Stimulated activated CD4-positive, alpha-beta T cell treated with anti-CD3 and anti-CD28 coated beads, Interleukin-15, amount 100 ng/mL, for 48 hours (primary cell): ENCODE data around the gene BRD3.
A peak's percentile ranks its signal among the peaks of the same experiment; 100 is the strongest.

Source experiments
- DNase-seq, 2 donors: peaks; one replicate each; pipeline ENCODE4 v3.0.0-alpha.2; 2020; ENCODE audit warnings: low read depth in 2 of 2

Gene BRD3

DNA sequence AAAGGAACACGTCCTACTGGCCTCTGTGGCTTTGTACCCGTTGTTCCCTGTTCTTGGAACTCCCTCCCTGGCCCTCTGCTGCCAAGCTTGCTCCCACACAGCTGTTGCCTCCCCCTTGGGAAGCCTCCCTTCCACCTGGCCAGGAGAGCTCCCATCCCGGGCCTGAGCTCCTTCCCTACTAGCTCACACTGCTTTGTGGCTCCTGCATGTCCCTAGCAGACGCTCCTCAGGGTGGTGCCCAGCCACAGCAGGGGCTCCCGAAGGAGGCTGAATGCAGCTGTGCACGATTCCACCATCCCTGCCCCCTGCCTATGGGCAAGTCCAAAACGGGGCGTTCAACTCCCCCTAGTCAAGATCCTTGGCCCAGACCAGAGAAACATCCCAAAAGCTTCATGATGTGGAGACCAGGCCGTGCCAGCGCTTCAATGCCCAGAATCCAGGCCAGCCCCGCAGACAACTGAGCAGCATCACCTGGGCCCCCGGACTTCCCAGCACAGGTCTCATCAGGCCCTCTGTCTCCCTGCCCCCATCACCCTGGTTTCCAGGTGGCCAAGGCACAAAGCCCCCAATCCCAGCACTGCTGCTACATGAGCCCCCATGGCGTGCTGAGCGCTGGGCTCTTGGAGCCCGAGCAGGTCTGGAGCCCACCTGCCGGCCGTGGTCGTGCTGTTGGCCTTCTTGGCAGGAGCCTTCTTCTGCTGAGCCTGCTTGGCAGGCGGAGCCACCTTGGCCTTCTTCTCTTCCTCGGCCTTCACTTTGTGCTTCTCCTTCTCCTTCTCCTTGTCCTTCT is 28.2 kb downstream of the BRD3 start:
- DNase-seq: no peak

DNA sequence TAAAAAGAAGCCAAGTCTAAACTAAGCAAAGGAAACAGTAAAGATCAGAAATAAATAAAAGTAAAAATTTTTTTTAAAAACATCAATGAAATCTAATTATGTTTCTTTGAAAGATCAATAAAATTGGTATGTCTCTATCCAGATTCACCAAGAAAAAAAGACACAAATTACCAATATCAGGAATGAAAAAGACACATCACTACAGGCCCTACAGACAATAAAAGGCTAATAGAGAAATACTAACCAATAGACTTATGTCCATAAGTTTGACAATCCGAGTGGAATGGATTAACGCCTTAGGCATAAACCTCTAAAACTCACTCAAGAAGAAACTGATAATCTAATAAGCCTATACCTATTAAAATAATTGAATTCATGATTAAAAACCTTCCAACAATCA is 30.2 kb downstream of the BRD3 start:
- no peak for DNase-seq

- no peak for DNase-seq
Measured at GRCh38 chr9:134036130-134036529, 31.7 kb downstream of the BRD3 start.

DNA sequence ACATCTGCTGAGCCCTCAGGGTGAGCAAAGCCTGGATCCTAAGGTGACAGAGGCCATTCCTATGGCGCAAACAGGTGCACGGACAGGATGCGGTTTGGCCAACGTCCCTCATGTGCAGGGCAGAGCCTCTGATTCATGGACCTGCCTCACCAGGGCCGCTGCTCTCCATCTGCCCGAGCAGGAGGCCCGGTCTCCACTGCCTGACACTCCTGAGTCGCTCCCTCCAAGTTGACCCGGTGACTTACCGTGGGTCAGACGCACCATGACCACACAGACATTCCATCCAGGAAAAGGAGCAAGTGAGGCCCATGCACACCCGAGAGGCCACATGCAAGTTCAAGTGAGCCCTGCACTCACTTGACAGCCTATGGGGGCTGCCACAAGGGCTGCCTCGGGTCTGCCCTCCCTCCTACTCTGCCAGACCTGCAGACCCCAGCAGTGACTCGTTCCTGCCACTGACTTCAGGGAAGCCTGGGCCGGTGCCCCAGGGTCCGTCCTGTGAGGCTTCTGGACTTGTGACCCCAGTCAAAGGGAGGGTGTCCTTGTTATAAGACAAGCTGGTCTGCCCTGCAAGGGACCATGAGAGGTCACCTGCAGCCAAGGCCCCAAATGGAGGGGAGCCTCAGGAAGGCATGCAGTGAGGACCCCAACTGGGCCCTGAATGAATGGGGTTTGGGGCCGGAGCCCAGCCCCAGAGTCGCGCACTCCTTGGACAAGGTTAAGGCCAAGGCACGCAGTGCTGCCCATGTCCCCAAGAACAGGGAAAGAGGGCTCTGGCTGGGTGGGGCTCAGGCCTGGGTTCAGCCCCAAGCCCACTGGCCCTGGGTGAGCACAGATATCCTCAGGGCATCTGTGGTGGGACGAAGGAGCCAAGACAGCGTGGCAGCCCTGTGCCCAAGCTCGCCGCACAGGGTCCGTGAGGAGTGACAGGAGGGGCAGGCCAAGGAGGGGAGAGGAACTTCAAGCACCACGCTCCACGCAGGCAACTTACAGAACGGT is 32.5 kb downstream of the BRD3 start:
- no peak for DNase-seq

DNA sequence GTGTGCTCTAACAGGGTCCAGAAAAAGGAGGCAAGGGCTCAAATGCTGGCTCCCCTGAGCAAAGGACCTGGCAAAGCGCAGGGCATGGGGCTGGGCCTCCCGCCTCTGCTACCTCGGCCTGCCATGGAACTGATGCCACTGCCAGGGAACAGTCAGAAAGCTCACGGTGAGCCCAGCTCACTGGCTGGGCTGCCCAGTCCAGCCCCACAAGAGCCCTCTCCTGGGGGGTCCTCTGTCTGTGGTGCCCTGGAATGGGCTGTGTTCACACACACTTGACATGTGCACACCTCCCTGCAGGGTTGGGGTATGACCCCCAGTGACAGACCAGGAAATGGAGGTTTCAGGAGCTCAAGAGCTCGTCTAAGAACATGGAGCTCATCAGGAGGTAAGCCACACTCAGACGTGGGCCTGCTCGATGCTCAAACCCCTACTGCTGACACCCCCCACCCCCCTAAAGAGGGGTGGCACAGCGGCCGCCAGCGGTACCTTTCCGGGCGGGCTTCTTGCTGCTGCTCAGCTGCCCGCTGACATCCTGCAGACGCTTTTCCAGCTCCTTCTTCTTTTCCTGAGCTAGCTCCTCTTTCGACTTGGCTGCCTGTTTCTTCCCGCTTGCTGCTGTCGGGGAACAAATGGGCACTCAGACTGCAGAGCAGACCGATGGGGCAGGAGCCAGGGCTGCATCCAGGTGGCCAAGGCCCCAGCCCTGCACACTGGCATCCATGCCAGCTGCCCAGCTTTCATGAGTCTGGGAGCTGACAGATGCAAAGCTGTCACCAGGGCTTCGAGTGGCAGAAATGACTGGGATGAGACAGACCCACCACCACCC is 33.4 kb downstream of the BRD3 start:
- no peak for DNase-seq

DNA sequence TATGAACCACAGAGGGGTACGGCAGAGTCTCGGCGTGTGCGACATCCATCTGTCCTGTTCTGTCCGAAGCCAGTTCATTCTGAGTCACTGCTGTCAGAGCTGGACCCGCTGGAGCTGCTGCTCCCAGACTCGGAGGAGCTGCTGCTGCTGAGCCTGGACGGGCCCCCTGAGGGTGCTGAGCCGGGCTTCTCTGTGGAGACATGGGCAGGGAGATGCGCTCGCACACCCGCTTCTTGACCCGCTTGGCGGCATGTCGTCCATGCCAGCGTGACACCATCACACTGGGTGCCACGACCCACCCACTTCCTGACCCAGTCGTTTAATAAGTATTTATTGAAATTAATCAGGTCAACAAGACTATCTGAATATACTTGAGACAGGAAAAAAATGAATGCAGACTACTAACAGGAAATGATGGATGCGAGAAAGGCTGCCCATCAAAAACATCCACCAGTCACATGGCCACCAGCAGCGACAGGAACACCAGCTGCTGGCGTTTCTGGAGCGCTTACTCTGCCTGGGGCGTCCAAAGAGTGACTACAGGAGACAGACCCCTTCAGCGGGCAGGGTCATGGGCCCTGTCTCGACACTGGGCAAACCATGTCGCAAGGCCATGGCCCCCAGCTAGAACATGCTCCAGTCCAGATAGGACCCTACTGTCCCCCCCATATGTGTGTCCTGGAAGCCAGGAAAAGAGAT is 34.2 kb downstream of the BRD3 start:
- no peak for DNase-seq

GRCh38 chr9:134032456-134033222 is 35.2 kb downstream of the BRD3 start:
- no peak for DNase-seq

DNA sequence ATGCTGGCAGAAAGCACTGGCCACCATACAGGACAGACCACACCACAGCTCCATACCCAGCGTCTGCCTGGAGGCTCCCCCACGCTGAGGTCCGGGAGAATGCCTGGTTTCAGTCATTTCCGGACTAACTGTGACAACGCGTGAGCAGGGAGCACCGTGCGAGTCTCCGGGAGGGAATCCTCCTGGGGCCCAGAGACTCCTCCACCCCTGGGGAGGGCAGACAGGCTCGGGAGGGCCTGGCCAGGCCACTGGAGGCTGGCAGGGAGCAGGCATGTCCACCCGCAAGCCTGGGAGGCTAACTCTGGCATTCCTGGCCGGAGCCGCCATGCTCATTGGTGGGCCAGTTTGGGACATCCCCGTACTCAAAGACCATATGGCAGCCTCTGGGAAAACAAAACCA is 36.0 kb downstream of the BRD3 start:
- DNase-seq: no peak

- DNase-seq: no peak
Measured at GRCh38 chr9:134030821-134031470, 36.9 kb downstream of the BRD3 start.

DNA sequence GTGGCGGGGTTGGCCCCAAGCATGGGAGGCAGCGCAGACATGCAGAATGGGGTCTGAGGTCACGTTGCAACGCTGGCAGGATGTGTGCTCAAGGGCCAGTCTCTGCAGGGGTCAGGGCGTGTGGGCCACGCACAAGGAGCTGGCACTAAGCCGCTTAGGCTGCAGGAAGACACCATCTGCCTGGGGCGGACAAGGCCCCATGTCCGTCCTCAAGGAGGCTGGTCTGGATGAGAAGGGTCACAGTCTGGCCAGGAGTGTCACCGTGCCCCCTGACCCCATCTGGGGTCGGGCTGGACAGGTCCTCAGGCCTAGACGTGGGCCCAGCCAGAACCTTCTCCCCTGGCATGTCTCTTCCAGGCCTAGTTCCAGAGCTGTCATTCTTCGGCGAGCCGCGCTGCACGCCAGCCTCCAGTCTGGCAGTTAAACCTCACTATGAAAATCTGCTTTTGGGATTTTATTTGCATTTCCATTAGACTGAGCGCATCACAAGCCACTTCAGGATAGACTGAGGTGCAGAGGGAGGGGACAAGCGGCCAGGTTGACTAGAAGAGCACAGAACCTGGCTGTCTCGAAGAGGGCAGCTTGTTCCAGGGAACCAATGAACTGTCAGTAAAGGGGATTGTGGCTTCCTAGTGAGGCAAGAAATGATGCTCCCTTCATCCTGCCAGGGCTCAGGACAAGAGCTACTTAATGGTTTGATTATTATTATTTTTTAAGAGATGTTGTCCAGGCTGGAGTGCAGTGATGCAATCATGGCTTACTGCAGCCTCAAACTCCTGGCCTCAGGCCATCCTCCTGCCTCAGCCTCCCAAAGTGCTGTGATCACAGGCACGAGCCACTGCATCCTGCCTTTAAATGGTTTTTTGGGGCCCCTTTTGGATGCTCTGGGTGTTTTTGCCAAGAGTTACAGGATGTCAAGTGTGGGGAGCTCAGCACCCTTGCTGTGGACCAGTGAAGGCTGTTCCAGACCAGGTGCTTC is 38.3 kb downstream of the BRD3 start:
- DNase-seq: no peak

- no peak for DNase-seq
Measured at GRCh38 chr9:134028575-134029247, 39.1 kb downstream of the BRD3 start.

GRCh38 chr9:134028076-134028475 is 39.8 kb downstream of the BRD3 start:
- DNase-seq: no peak

DNA sequence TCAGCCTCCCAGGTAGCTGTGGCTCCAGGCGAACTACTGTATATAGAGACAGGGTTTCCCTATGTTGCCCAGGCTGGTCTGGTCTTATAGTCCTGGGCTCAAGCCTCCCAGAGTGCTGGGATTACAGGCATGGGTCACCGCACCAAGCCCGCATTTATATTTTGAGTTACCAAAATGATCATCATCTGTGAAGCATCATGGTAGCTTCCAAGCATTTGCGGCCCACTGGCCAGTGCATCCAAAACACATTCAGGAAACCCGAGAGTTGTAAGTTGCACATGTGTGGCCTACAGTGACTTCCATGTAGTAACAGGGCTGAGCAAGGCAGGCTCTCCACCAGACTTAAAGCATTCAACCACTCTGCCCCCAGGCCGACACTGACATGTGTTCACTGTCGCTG is 40.3 kb downstream of the BRD3 start:
- no peak for DNase-seq

DNA sequence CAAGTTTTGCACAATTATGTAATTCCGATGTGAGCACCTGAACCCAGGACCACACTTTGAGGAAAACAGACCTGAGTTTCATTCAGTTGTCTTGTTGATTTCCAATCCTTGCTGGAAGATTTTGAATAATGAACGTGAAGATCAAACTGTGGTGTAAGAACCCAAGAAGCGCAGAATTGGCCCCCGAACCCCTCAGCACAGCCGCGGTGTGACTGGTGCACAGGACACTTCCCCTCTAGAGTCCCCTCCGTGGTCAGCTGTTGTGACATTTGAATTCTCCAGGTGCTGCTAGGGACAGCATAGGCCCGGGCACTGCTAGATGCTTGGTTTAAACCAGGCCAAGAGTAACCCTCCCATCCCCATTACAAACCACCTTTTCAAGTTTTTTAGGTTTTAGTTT is 40.8 kb downstream of the BRD3 start:
- DNase-seq: no peak

GRCh38 chr9:134026581-134026980 is 41.2 kb downstream of the BRD3 start:
- no peak for DNase-seq

GRCh38 chr9:134025606-134026541 is 42.0 kb downstream of the BRD3 start:
- DNase-seq: peak; percentile 18 to 32
